NCI-H146 treated with DMSO at 0.1 percent for 48 hours (cell line): Measurements from ENCODE around the gene DTWD2.

Experiments used
- DNase-seq: peaks from one replicate; lab custom pipeline; 2025; ENCODE audit not compliant: unreplicated experiment; lab: John Stamatoyannopoulos, UW

DTWD2 gene

GRCh38 chr5:118789366-118789765 is 199.0 kb downstream of the DTWD2 start:
- no peak for DNase-seq

- DNase-seq: no peak
Observed at GRCh38 chr5:118788351-118788750, 200.0 kb downstream of the DTWD2 start.
